Activated CD4-positive, alpha-beta T cell treated with anti-CD3 and anti-CD28 coated beads for 36 hours (primary cell): Measurements from ENCODE around the gene MRFAP1. TPM values are rescaled to one million over a fixed set of nuclear protein-coding genes. Genes with fewer than 3 reads are reported as not detected.
A peak's percentile ranks its signal among the peaks of the same experiment; 100 is the strongest.
"Not testable (repeated sequence)": the region's sequence is repeated elsewhere in the genome, so short reads cannot be mapped to it uniquely, and the experiment has no call there.

Experiments used
- ATAC-seq: fragments of 200-7000 bp; cut with Tn5 transposase; one replicate; pipeline ENCODE4 v1.10.0; 2021; ENCODE audit warnings: mild to moderate bottlenecking, moderate library complexity
- CTCF ChIA-PET: fragments of 350-600 bp; sonication (Branson Sonifier 250); formaldehyde crosslinking; loops from one replicate; lab custom pipeline; 2021; ENCODE audit warnings: antibody characterized with exemption; lab: Charles Lee
- POLR2A ChIA-PET: fragments of 350-600 bp; sonication (Branson Sonifier 250); formaldehyde crosslinking; loops from one replicate; lab custom pipeline; 2021; ENCODE audit warnings: antibody characterized with exemption, inconsistent platforms; lab: Charles Lee
- DNase-seq: peaks from one replicate; pipeline ENCODE4 v3.0.0-alpha.2; 2020
- H3K27ac Mint-ChIP-seq: one replicate; pipeline ENCODE4 v1.8.0; 2021; ENCODE audit warnings: mixed read lengths
- H3K27me3 Mint-ChIP-seq: one replicate; pipeline ENCODE4 v1.8.0; 2021; ENCODE audit warnings: mixed read lengths
- H3K36me3 Mint-ChIP-seq: one replicate; pipeline ENCODE4 v1.8.0; 2021; ENCODE audit warnings: low read depth, mixed read lengths
- H3K4me1 Mint-ChIP-seq: one replicate; pipeline ENCODE4 v1.8.0; 2021; ENCODE audit warnings: mixed read lengths
- H3K4me3 Mint-ChIP-seq: one replicate; pipeline ENCODE4 v1.8.0; 2021; ENCODE audit warnings: mild to moderate bottlenecking, moderate library complexity, mixed read lengths
- H3K9me3 Mint-ChIP-seq: one replicate; pipeline ENCODE4 v1.8.0; 2021; ENCODE audit warnings: low read depth, mixed read lengths
- intact Hi-C, 2 experiments: fragments of 100-400 bp; cut with DNase I in 1 of 2; cut with micrococcal nuclease in 1 of 2; formaldehyde crosslinking; loops; one replicate each; pipeline versions ENCODE4 v1.14.2 to v1.15.1; 2022 to 2024; cut with DNase I, micrococcal nuclease
- total RNA-seq, 2 experiments: library from RNA; stranded (reverse); gene quantifications; one replicate each; pipeline ENCODE4 v1.2.3, GENCODE V29; 2021

MRFAP1 gene
- total RNA-seq, 2 experiments from 2014 or later, result 66.8 to 122 TPM

- CTCF ChIA-PET, result interaction anchor here (0.7 to 2.5 kb wide), 7 partner anchors 12 to 345 kb away, joined by 3 to 7 read pairs (median 6); partner anchors contain the start of gene MRFAP1L1
- ATAC-seq (no peak), DNase-seq (no peak)
- Mint-ChIP-seq H3K4me3 (peak overlapping the region; percentile 96), H3K27ac (peak overlapping the region; percentile 100), H3K36me3 (peaks cover 30% of the 10 kb centered on the region), H3K4me1 (peaks cover 27% of the 10 kb centered on the region), H3K9me3 (no peaks in the 10 kb centered on the region), H3K27me3 (no peaks in the 10 kb centered on the region)
- POLR2A ChIA-PET, result interaction anchor here (2.6 to 2.7 kb wide), 2 partner anchors 32 to 67 kb away, joined by 16 to 27 read pairs; partner anchors contain the start of gene MRFAP1L1
- intact Hi-C loops, result loop anchor here in 1 of 2 experiments (2.0 kb wide), 1 partner anchor 345 kb away; no protein-coding TSS in a partner anchor
Observed at GRCh38 chr4:6641971-6642320, 1.5 kb downstream of the MRFAP1 start.

DNA sequence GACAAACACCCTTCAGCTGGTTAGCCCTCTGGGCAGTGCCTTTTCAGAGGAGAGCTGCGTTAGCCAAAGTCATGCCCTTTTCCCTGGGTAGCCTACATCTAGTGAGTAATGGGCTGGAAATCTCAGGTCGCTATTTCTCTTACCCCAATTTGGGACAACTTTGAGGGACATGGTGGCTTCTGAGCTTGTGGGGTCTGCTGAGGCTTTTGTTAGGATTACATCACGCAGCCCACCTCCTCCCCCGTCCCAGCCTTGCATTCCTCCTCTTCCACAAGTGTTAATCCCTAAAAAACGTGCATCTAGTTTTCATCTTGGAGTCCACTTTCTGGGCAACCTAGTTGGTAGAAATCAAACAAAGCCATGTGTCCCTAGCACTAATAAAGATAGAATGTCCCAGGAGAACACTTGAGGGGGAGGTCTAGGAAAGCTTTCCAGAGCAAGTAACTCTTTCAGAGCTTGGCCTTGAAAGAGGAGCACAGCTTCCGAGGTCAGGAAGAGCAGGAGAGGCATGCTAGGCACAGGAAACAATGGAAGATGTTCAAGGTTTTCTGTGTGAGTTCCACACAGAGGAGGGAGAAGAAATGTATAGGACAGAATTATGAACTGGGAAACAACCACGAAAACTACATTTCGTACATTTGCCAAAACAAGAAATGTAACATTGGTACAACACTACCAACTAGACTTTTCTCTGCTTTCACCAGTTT, 2.8 kb downstream of the MRFAP1 start:
- Mint-ChIP-seq H3K4me1 (peaks cover 27% of the 10 kb centered on the region), H3K9me3 (no peaks in the 10 kb centered on the region), H3K36me3 (peaks cover 30% of the 10 kb centered on the region), H3K27me3 (no peaks in the 10 kb centered on the region), H3K4me3 (peak overlapping the region; percentile 96), H3K27ac (peak overlapping the region; percentile 63)
- DNase-seq, result no peak
- CTCF ChIA-PET, result interaction anchor here (1.4 to 1.9 kb wide), 3 partner anchors 13 to 66 kb away, joined by 5 to 6 read pairs (median 6); partner anchors contain the start of gene MRFAP1L1
- intact Hi-C loops, result no loop called here
- ATAC-seq, result no peak
- POLR2A ChIA-PET, result interaction anchor here (0.8 to 1.1 kb wide), 3 partner anchors 31 to 68 kb away, joined by 3 to 7 read pairs (median 7); partner anchors contain the start of gene MAN2B2

- peak overlapping the region; percentile 20 for H3K27ac Mint-ChIP-seq
- H3K27me3 Mint-ChIP-seq, result no peaks in the 10 kb centered on the region
- peaks cover 30% of the 10 kb centered on the region for H3K36me3 Mint-ChIP-seq
Observed at GRCh38 chr4:6644792-6645530, 4.5 kb downstream of the MRFAP1 start.

DNA sequence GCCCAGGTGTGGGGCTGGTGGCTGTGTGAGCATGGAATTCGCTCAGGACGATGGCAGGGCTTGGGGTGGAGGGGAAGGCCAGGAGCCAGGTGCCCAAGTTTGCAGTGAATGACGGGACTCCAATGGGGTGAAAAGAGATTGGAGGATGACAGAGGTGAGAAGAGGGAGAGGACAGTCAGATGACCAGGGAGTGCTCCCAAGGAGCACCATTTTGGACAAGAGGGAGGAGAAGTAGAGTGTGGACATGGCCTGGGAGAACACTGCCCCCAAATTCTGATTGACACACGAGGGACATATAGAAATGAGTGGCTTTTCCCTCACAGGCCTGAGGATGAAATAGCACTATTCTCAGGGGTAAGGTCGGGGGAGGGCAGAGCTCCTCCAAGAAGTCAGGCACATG, 6.7 kb downstream of the MRFAP1 start:
- Mint-ChIP-seq H3K4me1 (peaks cover 19% of the 10 kb centered on the region), H3K27me3 (no peaks in the 10 kb centered on the region), H3K4me3 (no peak overlapping the region), H3K9me3 (no peaks in the 10 kb centered on the region), H3K36me3 (peaks cover 12% of the 10 kb centered on the region), H3K27ac (no peak overlapping the region)
- ChIA-PET POLR2A (no interaction called here), CTCF (interaction anchor here (0.6 kb wide), 1 partner anchor 13 kb away, joined by 3 read pairs; no protein-coding TSS in a partner anchor)
- no peak for ATAC-seq
- DNase-seq, result no peak
- intact Hi-C loops, result no loop called here

More at GRCh38 chr4:6644792-6645530, 4.5 kb downstream of the MRFAP1 start:
- peaks cover 27% of the 10 kb centered on the region for H3K4me1 Mint-ChIP-seq
- DNase-seq (no peak), ATAC-seq (no peak)
- intact Hi-C loops, result no loop called here
- H3K4me3 Mint-ChIP-seq, result no peak overlapping the region
- POLR2A ChIA-PET, result interaction anchor here (0.6 to 0.7 kb wide), 2 partner anchors 13 to 28 kb away, joined by 4 read pairs; a partner anchor contains a TSS
- no peaks in the 10 kb centered on the region for H3K9me3 Mint-ChIP-seq
- CTCF ChIA-PET, result interaction anchor here (0.6 to 1.2 kb wide), 4 partner anchors 8 to 457 kb away, joined by 3 to 4 read pairs (median 3); no protein-coding TSS in a partner anchor

- CTCF ChIA-PET, result interaction anchor here (0.6 kb wide), 1 partner anchor 12 kb away, joined by 3 read pairs; no protein-coding TSS in a partner anchor
- no peaks in the 10 kb centered on the region for H3K9me3 Mint-ChIP-seq
- ATAC-seq (no peak), DNase-seq (no peak)
- intact Hi-C loops, result no loop called here
- POLR2A ChIA-PET, result no interaction called here
- H3K4me3 Mint-ChIP-seq, result no peak overlapping the region
- no peak overlapping the region for H3K27ac Mint-ChIP-seq
- H3K36me3 Mint-ChIP-seq, result peaks cover 7% of the 10 kb centered on the region
- H3K27me3 Mint-ChIP-seq, result no peaks in the 10 kb centered on the region
- peaks cover 15% of the 10 kb centered on the region for H3K4me1 Mint-ChIP-seq
Observed at GRCh38 chr4:6647582-6648230, 7.2 kb downstream of the MRFAP1 start.

- peaks cover under 1% of the 10 kb centered on the region for H3K9me3 Mint-ChIP-seq
Observed at GRCh38 chr4:6649216-6649615, 8.7 kb downstream of the MRFAP1 start.

GRCh38 chr4:6654211-6654610, 13.7 kb downstream of the MRFAP1 start:
- H3K36me3 Mint-ChIP-seq, POLR2A ChIA-PET: not testable (repeated sequence)

More at GRCh38 chr4:6649216-6649615, 8.7 kb downstream of the MRFAP1 start:
- DNase-seq (no peak), ATAC-seq (no peak)
- ChIA-PET CTCF (interaction anchor here (0.6 kb wide), 1 partner anchor 149 kb away, joined by 3 read pairs; no protein-coding TSS in a partner anchor), POLR2A (no interaction called here)
- Mint-ChIP-seq H3K4me3 (no peak overlapping the region), H3K27ac (no peak overlapping the region), H3K36me3 (no peaks in the 10 kb centered on the region), H3K4me1 (peaks cover 3% of the 10 kb centered on the region), H3K27me3 (no peaks in the 10 kb centered on the region)
- intact Hi-C loops, result no loop called here

GRCh38 chr4:6655291-6655690, 14.8 kb downstream of the MRFAP1 start:
- POLR2A ChIA-PET, result not testable (repeated sequence)

More at GRCh38 chr4:6654211-6654610, 13.7 kb downstream of the MRFAP1 start:
- CTCF ChIA-PET, result interaction anchor here (0.9 to 1.9 kb wide), 3 partner anchors 9 to 12 kb away, joined by 3 to 4 read pairs (median 4); no protein-coding TSS in a partner anchor
- DNase-seq, H3K9me3 Mint-ChIP-seq, H3K4me3 Mint-ChIP-seq, intact Hi-C loops, H3K27me3 Mint-ChIP-seq, H3K27ac Mint-ChIP-seq, ATAC-seq, H3K4me1 Mint-ChIP-seq: not testable (repeated sequence)

GRCh38 chr4:6655924-6656323, 15.4 kb downstream of the MRFAP1 start:
- H3K9me3 Mint-ChIP-seq, result peaks cover 2% of the 10 kb centered on the region
- ATAC-seq (no peak), DNase-seq (no peak)
- H3K4me3 Mint-ChIP-seq, result no peak overlapping the region
- H3K36me3 Mint-ChIP-seq, result no peaks in the 10 kb centered on the region
- ChIA-PET POLR2A (no interaction called here), CTCF (interaction anchor here (1.3 kb wide), 1 partner anchor 12 kb away, joined by 5 read pairs; no protein-coding TSS in a partner anchor)
- H3K4me1 Mint-ChIP-seq, result peaks cover 12% of the 10 kb centered on the region
- H3K27ac Mint-ChIP-seq, result no peak overlapping the region
- peaks cover 4% of the 10 kb centered on the region for H3K27me3 Mint-ChIP-seq
- intact Hi-C loops, result no loop called here

More at GRCh38 chr4:6655291-6655690, 14.8 kb downstream of the MRFAP1 start:
- intact Hi-C loops, H3K27me3 Mint-ChIP-seq, ATAC-seq, H3K4me3 Mint-ChIP-seq, CTCF ChIA-PET, H3K9me3 Mint-ChIP-seq, H3K36me3 Mint-ChIP-seq, DNase-seq, H3K27ac Mint-ChIP-seq: not testable (repeated sequence)
- H3K4me1 Mint-ChIP-seq, result peaks cover 12% of the 10 kb centered on the region

- POLR2A ChIA-PET, result interaction anchor here (3.3 kb wide), 1 partner anchor 16 kb away, joined by 13 read pairs; a partner anchor contains a TSS
- no peak for ATAC-seq
- no peaks in the 10 kb centered on the region for H3K36me3 Mint-ChIP-seq
- CTCF ChIA-PET, result interaction anchor here (1.0 to 1.3 kb wide), 2 partner anchors 14 to 34 kb away, joined by 4 to 5 read pairs; no protein-coding TSS in a partner anchor
- no peak for DNase-seq
- H3K27me3 Mint-ChIP-seq, result peaks cover 11% of the 10 kb centered on the region
- H3K4me3 Mint-ChIP-seq, result no peak overlapping the region
- intact Hi-C loops, result no loop called here
- H3K27ac Mint-ChIP-seq, result no peak overlapping the region
- peaks cover 2% of the 10 kb centered on the region for H3K9me3 Mint-ChIP-seq
- H3K4me1 Mint-ChIP-seq, result peaks cover 12% of the 10 kb centered on the region
Observed at GRCh38 chr4:6657242-6658208, 17.0 kb downstream of the MRFAP1 start.
